Lower lobe of right lung (tissue), 2 donors: ENCODE results near the gene KAT2A. TPM values are rescaled to one million over a fixed set of nuclear protein-coding genes. Genes with fewer than 3 reads are reported as not detected.

Experiments
- ATAC-seq, 2 donors: fragments of 200-7000 bp; cut with Tn5 transposase; one replicate each; pipeline ENCODE4 v1.9.1; 2020 to 2022; ENCODE audit warnings: mild to moderate bottlenecking in 2 of 2, moderate library complexity in 2 of 2
- DNase-seq: peaks from one replicate; pipeline ENCODE4 v3.0.0-alpha.2; 2020
- H3K27ac ChIP-seq: fragments of 200-600 bp; one replicate; pipeline ENCODE4 v1.8.0; 2022
- H3K27me3 ChIP-seq: fragments of 200-600 bp; one replicate; pipeline ENCODE4 v1.8.0; 2022; ENCODE audit warnings: low read depth
- H3K36me3 ChIP-seq: fragments of 200-600 bp; one replicate; pipeline ENCODE4 v1.8.0; 2022; ENCODE audit warnings: mild to moderate bottlenecking
- H3K4me1 ChIP-seq: fragments of 200-600 bp; one replicate; pipeline ENCODE4 v1.8.0; 2022
- H3K4me3 ChIP-seq: fragments of 200-600 bp; one replicate; pipeline ENCODE4 v1.8.0; 2022; ENCODE audit warnings: mild to moderate bottlenecking
- H3K9me3 ChIP-seq: fragments of 200-600 bp; one replicate; pipeline ENCODE4 v1.8.0; 2022
- intact Hi-C: fragments of 100-400 bp; cut with DNase I; formaldehyde crosslinking; loops from one replicate; pipeline ENCODE4 v1.11.0; 2022
- long read RNA-seq: library from polyadenylated mRNA; unstranded; transcript quantifications from one replicate; pipeline ENCODE4 v2.0.0, GENCODE V29; 2021
- total RNA-seq: library from RNA; stranded (reverse); fragmentation: NEBNext Ultra II Directional; extraction: Animal tissue kit (Norgen Biotek cat#: 25700); gene quantifications from one replicate; pipeline ENCODE4 v1.2.1, GENCODE V29; 2021
- TF ChIP-seq, protein P1 (sequence below): fragments of 200-600 bp; IDR thresholded peaks from one replicate; pipeline ENCODE4 v1.8.0; 2022; ENCODE audit warnings: antibody characterized with exemption, mild to moderate bottlenecking
- donor health status: DM: no; HTN: yes; CAD: no; lungs with severe emphysema.

Gene KAT2A
- 41.6 TPM for total RNA-seq
- long read RNA-seq, transcript KAT2A-201 (18 exons, 3,109 nt): major isoform, 9 of 117 reads
- long read RNA-seq, transcript KAT2A-202 (18 exons, 2,990 nt): minor isoform, 7 of 117 reads
- long read RNA-seq, partial matches to known transcripts: 76 of 117 reads
- long read RNA-seq, other reads (novel, unspliced or antisense): 24 of 117 reads

DNA sequence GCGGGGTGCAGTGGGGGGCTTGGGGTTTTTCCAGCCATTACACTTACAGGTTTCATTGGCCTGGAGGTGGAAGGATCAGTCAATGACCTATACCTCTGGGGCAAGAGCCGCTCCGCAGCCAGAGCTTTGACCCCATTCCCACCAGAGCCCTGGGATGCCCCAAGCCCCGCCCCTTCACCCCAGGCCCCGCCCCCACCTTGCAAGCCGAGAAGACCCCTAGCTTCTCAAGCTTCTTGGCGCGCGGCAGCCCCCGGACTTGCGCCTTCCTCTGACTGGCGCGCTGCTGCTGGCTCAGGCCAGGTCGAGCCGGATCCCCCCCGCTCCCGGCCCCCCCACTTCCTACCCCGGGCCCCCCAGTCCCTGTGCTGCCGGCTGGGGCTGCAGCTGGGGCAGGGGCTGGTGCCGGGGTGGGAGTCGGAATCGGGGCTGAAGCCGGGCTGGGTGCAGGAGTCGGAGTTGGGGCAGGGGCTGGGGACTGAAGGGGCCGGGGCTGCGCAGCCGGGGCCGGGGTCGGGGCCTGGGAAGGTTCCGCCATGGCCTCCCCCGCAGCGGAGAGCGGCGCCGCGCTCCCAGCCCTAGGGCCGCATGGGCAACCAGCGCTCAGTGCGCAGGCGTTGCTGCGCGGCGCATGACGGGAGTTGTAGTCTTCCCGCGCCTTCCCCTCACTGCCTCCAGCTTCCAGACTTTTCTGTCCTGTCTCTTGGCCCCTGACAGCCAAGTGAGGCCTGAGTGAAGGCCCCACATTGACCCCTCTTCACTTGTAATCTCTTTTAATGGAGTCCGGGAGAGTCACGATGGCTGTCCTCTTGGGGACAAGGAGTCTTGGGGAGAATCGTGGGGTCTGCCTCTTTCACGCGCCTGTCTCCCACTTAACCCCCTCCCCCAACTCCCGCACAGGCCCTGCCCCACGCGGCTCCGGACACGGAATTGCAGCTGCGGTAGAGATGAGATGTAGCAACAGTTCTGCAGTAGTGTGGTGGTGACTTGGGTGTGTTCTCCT, at the start of gene KAT2A:
Gene KAT2A, minus strand, starts transcription at position 598 of the 1,000 bp plus-strand sequence. Its CDS starts 63 bp downstream, at position 535.
- DNase-seq: peak; percentile 88
- H3K9me3 ChIP-seq: no peaks in the 10 kb centered on the region
- peak; percentile 90 to 94 for ATAC-seq
- TF ChIP-seq, protein P1, sequence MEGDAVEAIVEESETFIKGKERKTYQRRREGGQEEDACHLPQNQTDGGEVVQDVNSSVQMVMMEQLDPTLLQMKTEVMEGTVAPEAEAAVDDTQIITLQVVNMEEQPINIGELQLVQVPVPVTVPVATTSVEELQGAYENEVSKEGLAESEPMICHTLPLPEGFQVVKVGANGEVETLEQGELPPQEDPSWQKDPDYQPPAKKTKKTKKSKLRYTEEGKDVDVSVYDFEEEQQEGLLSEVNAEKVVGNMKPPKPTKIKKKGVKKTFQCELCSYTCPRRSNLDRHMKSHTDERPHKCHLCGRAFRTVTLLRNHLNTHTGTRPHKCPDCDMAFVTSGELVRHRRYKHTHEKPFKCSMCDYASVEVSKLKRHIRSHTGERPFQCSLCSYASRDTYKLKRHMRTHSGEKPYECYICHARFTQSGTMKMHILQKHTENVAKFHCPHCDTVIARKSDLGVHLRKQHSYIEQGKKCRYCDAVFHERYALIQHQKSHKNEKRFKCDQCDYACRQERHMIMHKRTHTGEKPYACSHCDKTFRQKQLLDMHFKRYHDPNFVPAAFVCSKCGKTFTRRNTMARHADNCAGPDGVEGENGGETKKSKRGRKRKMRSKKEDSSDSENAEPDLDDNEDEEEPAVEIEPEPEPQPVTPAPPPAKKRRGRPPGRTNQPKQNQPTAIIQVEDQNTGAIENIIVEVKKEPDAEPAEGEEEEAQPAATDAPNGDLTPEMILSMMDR: no peak
- H3K36me3 ChIP-seq: peaks cover 46% of the 10 kb centered on the region
- H3K4me1 ChIP-seq: peaks cover 32% of the 10 kb centered on the region
- intact Hi-C loops: no loop called here
- peak within 1 kb of the TSS; percentile 65 for H3K27ac ChIP-seq
- peak within 1 kb of the TSS; percentile 86 for H3K4me3 ChIP-seq
- H3K27me3 ChIP-seq: no peaks in the 10 kb centered on the region

DNA sequence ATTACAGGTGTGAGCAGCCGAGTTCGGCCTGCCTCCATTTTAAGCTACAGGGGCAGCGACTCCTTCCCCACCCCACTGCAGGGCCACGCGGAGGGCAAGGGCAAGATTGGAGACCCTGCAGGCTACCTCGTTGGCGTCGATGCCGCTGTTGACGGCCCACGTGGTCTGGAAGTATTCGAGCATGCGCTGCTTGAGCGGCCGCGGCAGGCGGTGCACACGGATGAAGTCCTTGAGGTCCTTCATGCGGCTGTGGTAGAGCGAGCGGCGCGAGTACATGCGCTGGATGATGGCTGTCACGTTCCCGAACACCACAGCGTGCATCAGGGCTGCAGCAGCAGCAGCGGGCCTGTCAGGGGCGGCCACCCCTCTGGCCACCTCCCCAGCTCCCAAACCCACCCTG, 48.2 kb upstream of the KAT2A start:
- no peak for DNase-seq

DNA sequence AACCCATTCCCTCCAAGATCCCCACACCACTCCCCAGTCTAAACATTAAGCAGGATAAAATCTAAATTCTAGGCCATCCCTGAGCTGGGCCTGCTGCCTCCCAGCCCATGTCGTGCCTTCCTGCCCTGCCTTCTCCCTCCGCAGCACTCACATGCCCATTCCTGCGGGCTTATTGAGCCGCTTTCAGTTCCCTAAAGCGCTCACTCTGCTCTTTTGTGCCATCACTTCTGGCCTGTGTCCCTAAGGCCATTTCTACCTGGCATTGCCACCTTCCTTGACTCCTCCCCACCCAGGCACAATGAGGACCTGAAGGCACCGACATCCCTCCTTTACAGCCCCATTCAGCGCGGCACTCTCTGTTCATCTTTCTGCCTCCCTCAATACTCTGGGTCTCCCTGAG, 46.6 kb upstream of the KAT2A start:
- Histone ChIP-seq H3K36me3 (no peaks in the 10 kb centered on the region), H3K4me1 (no peaks in the 10 kb centered on the region), H3K27me3 (no peaks in the 10 kb centered on the region), H3K27ac (no peak overlapping the region), H3K4me3 (no peak overlapping the region), H3K9me3 (no peaks in the 10 kb centered on the region)
- DNase-seq (no peak), ATAC-seq (no peak)
- TF ChIP-seq, protein P1: no peak
- intact Hi-C loops: no loop called here

More for the DNA sequence above, 48.2 kb upstream of the KAT2A start:
- TF ChIP-seq, protein P1: no peak
- no peak for ATAC-seq
- no peaks in the 10 kb centered on the region for H3K4me1 ChIP-seq
- no peak overlapping the region for H3K27ac ChIP-seq
- intact Hi-C loops: no loop called here
- H3K36me3 ChIP-seq: no peaks in the 10 kb centered on the region
- H3K4me3 ChIP-seq: no peak overlapping the region
- H3K9me3 ChIP-seq: no peaks in the 10 kb centered on the region
- H3K27me3 ChIP-seq: no peaks in the 10 kb centered on the region

DNA sequence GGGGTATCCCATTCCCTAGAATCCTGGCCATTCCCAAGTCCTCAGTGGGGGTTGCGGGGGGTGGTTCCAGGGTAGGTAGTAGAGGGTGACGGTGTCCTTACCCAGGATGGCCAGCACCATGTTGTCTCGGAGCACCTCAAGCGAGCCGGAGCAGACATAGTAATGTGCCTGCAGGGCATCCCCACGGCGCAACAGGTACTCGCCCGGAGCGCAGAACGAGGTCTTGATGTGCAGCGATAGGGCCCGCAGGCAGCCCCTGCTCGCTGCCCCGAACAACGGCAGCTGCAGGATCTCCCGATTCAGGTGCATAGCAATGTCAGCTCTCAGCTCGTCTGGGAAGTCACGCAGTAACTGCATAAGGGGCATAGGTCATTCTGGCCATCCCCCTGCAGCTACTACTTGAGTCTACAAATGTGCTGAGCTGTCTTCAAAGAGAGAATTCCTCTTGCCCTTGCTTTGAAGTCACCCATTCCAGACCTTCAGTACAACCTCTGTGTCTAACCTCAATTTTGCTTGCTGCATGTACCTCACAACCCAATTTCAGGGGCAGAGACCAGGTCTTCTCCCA, 45.1 kb upstream of the KAT2A start:
- intact Hi-C loops: no loop called here
- H3K4me3 ChIP-seq: no peak overlapping the region
- TF ChIP-seq, protein P1: no peak
- no peaks in the 10 kb centered on the region for H3K4me1 ChIP-seq
- ATAC-seq (no peak), DNase-seq (no peak)
- H3K27me3 ChIP-seq: no peaks in the 10 kb centered on the region
- no peaks in the 10 kb centered on the region for H3K9me3 ChIP-seq
- no peaks in the 10 kb centered on the region for H3K36me3 ChIP-seq
- H3K27ac ChIP-seq: no peak overlapping the region

DNA sequence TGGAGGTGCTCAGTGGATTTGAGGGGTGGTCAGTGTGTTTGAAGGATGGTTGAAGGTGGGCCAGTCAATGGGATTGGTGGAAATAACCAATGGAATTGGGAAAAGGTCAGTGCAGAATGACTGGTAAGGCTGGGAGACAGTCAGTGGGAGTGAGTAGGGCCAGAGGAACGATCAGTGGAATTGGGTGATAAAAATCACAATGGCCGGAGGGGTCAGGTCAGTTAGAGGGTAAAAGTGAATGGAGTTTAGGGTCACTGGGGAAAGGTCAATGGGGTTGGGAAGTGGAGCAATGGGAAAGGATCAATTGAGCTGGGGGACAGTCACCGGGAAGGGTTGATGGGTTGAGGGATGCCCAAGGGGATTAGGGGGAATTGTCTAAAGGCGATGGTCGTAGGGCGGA, 44.6 kb upstream of the KAT2A start:
- Histone ChIP-seq H3K9me3 (no peaks in the 10 kb centered on the region), H3K27ac (no peak overlapping the region), H3K36me3 (no peaks in the 10 kb centered on the region), H3K4me1 (no peaks in the 10 kb centered on the region), H3K4me3 (no peak overlapping the region), H3K27me3 (no peaks in the 10 kb centered on the region)
- TF ChIP-seq, protein P1: no peak
- ATAC-seq: no peak
- intact Hi-C loops: no loop called here
- no peak for DNase-seq
